ENCODE measurements around the gene BTK.

- TF ChIP-seq, protein P1, sequence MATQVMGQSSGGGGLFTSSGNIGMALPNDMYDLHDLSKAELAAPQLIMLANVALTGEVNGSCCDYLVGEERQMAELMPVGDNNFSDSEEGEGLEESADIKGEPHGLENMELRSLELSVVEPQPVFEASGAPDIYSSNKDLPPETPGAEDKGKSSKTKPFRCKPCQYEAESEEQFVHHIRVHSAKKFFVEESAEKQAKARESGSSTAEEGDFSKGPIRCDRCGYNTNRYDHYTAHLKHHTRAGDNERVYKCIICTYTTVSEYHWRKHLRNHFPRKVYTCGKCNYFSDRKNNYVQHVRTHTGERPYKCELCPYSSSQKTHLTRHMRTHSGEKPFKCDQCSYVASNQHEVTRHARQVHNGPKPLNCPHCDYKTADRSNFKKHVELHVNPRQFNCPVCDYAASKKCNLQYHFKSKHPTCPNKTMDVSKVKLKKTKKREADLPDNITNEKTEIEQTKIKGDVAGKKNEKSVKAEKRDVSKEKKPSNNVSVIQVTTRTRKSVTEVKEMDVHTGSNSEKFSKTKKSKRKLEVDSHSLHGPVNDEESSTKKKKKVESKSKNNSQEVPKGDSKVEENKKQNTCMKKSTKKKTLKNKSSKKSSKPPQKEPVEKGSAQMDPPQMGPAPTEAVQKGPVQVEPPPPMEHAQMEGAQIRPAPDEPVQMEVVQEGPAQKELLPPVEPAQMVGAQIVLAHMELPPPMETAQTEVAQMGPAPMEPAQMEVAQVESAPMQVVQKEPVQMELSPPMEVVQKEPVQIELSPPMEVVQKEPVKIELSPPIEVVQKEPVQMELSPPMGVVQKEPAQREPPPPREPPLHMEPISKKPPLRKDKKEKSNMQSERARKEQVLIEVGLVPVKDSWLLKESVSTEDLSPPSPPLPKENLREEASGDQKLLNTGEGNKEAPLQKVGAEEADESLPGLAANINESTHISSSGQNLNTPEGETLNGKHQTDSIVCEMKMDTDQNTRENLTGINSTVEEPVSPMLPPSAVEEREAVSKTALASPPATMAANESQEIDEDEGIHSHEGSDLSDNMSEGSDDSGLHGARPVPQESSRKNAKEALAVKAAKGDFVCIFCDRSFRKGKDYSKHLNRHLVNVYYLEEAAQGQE (IDR thresholded peaks at IDR 0.05; ENCODE audit: borderline replicate concordance) = no peak
- TF ChIP-seq, protein P1 (CRISPR knock-in tag; IDR thresholded peaks at IDR 0.05; ENCODE audit: low read depth) = no peak
- TF ChIP-seq, protein P2, sequence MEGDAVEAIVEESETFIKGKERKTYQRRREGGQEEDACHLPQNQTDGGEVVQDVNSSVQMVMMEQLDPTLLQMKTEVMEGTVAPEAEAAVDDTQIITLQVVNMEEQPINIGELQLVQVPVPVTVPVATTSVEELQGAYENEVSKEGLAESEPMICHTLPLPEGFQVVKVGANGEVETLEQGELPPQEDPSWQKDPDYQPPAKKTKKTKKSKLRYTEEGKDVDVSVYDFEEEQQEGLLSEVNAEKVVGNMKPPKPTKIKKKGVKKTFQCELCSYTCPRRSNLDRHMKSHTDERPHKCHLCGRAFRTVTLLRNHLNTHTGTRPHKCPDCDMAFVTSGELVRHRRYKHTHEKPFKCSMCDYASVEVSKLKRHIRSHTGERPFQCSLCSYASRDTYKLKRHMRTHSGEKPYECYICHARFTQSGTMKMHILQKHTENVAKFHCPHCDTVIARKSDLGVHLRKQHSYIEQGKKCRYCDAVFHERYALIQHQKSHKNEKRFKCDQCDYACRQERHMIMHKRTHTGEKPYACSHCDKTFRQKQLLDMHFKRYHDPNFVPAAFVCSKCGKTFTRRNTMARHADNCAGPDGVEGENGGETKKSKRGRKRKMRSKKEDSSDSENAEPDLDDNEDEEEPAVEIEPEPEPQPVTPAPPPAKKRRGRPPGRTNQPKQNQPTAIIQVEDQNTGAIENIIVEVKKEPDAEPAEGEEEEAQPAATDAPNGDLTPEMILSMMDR (IDR thresholded peaks at IDR 0.05 in 2 of 3, conservative IDR thresholded peaks at IDR 0.05 in 1 of 3; ENCODE audit: insufficient read depth in 2 of 3, low read depth in 1 of 3, low read length in 3 of 3) = no peak
- TF ChIP-seq SREBF1 (IDR thresholded peaks at IDR 0.05; ENCODE audit: borderline replicate concordance, low read depth, low read length) (no peak), SMARCA4 (IDR thresholded peaks at IDR 0.05) (no peak), ZKSCAN8 (CRISPR knock-in tag; IDR thresholded peaks at IDR 0.05) (no peak), FOXM1 (IDR thresholded peaks at IDR 0.05; ENCODE audit: low read depth) (no peak), FOXM1 (CRISPR knock-in tag; IDR thresholded peaks at IDR 0.05; ENCODE audit: low read depth) (no peak), KDM1A (IDR thresholded peaks at IDR 0.05) (no peak), EGR1 (conservative IDR thresholded peaks at IDR 0.05) (no peak), FOXA3 (CRISPR knock-in tag; conservative IDR thresholded peaks at IDR 0.05 in 1 of 2, IDR thresholded peaks at IDR 0.05 in 1 of 2) (no peak), ZKSCAN3 (CRISPR knock-in tag; IDR thresholded peaks at IDR 0.05) (no peak), FOXK1 (CRISPR knock-in tag; IDR thresholded peaks at IDR 0.05; ENCODE audit: borderline replicate concordance) (no peak), PKNOX1 (IDR thresholded peaks at IDR 0.05) (no peak)
Observed at GRCh38 chrX:101419489-101419888, 33.5 kb upstream of the BTK start.
